Measurements from ENCODE around the gene TMEM131. TPM values are rescaled to one million over a fixed set of nuclear protein-coding genes. Genes with fewer than 3 reads are reported as not detected.

Gene TMEM131
- total and polyA plus RNA-seq, 2 of the 8 experiments (the other 6 are each of a cell fraction or from before 2014, with no cell fraction given): 9.7 to 22.9 TPM

DNA sequence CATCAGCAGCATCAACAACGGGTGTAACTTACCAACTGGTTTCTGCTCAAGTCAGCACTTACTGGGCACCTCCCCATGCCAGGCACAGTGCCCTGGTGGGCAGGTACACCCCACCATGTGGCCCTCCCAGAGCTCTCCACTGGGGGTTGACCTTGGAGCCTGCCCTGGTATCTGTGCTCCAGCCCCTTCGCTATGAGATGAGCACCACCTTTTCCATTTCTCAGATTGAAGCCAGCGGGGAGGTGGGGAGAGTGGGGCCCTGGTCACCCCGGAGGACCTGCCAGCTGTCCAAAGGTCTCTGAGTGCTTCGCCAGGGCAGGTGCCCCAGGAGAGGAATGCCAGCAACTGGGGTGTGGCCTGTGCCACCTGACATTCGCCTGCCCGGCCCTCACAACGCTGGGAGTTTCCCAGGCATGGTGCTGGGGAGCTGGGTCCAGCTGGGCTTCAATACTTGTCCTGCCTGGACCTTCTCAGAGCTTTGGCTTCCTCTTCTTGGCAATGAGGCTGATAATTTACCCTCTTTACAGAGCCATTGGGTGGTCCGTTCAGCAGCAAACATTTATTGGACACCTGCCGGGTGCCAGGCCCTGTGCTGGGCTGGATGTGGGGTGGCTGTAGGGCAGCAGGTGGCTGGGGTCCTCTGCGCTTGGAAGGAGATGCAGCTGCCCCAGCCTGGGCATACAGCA lies 288.2 kb downstream of the TMEM131 start (continued):
- TF ChIP-seq, protein P1, sequence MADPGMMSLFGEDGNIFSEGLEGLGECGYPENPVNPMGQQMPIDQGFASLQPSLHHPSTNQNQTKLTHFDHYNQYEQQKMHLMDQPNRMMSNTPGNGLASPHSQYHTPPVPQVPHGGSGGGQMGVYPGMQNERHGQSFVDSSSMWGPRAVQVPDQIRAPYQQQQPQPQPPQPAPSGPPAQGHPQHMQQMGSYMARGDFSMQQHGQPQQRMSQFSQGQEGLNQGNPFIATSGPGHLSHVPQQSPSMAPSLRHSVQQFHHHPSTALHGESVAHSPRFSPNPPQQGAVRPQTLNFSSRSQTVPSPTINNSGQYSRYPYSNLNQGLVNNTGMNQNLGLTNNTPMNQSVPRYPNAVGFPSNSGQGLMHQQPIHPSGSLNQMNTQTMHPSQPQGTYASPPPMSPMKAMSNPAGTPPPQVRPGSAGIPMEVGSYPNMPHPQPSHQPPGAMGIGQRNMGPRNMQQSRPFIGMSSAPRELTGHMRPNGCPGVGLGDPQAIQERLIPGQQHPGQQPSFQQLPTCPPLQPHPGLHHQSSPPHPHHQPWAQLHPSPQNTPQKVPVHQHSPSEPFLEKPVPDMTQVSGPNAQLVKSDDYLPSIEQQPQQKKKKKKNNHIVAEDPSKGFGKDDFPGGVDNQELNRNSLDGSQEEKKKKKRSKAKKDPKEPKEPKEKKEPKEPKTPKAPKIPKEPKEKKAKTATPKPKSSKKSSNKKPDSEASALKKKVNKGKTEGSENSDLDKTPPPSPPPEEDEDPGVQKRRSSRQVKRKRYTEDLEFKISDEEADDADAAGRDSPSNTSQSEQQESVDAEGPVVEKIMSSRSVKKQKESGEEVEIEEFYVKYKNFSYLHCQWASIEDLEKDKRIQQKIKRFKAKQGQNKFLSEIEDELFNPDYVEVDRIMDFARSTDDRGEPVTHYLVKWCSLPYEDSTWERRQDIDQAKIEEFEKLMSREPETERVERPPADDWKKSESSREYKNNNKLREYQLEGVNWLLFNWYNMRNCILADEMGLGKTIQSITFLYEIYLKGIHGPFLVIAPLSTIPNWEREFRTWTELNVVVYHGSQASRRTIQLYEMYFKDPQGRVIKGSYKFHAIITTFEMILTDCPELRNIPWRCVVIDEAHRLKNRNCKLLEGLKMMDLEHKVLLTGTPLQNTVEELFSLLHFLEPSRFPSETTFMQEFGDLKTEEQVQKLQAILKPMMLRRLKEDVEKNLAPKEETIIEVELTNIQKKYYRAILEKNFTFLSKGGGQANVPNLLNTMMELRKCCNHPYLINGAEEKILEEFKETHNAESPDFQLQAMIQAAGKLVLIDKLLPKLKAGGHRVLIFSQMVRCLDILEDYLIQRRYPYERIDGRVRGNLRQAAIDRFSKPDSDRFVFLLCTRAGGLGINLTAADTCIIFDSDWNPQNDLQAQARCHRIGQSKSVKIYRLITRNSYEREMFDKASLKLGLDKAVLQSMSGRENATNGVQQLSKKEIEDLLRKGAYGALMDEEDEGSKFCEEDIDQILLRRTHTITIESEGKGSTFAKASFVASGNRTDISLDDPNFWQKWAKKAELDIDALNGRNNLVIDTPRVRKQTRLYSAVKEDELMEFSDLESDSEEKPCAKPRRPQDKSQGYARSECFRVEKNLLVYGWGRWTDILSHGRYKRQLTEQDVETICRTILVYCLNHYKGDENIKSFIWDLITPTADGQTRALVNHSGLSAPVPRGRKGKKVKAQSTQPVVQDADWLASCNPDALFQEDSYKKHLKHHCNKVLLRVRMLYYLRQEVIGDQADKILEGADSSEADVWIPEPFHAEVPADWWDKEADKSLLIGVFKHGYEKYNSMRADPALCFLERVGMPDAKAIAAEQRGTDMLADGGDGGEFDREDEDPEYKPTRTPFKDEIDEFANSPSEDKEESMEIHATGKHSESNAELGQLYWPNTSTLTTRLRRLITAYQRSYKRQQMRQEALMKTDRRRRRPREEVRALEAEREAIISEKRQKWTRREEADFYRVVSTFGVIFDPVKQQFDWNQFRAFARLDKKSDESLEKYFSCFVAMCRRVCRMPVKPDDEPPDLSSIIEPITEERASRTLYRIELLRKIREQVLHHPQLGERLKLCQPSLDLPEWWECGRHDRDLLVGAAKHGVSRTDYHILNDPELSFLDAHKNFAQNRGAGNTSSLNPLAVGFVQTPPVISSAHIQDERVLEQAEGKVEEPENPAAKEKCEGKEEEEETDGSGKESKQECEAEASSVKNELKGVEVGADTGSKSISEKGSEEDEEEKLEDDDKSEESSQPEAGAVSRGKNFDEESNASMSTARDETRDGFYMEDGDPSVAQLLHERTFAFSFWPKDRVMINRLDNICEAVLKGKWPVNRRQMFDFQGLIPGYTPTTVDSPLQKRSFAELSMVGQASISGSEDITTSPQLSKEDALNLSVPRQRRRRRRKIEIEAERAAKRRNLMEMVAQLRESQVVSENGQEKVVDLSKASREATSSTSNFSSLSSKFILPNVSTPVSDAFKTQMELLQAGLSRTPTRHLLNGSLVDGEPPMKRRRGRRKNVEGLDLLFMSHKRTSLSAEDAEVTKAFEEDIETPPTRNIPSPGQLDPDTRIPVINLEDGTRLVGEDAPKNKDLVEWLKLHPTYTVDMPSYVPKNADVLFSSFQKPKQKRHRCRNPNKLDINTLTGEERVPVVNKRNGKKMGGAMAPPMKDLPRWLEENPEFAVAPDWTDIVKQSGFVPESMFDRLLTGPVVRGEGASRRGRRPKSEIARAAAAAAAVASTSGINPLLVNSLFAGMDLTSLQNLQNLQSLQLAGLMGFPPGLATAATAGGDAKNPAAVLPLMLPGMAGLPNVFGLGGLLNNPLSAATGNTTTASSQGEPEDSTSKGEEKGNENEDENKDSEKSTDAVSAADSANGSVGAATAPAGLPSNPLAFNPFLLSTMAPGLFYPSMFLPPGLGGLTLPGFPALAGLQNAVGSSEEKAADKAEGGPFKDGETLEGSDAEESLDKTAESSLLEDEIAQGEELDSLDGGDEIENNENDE (IDR thresholded peaks at IDR 0.05; ENCODE audit: insufficient replicate concordance, low read length): no peak
- TF ChIP-seq CEBPB (IDR thresholded peaks at IDR 0.05; ENCODE audit: low read depth, low read length): no peak
- TF ChIP-seq ASH2L (IDR thresholded peaks at IDR 0.05; ENCODE audit: low read length): no peak
- no peak for TF ChIP-seq FOSL1 (IDR thresholded peaks at IDR 0.05; ENCODE audit: insufficient read depth, low read depth, low read length)
- no peak for TF ChIP-seq RFX5 (IDR thresholded peaks at IDR 0.05; ENCODE audit: borderline replicate concordance, low read depth, low read length)
- no peak for TF ChIP-seq RNF2 (IDR thresholded peaks at IDR 0.05; ENCODE audit: borderline replicate concordance, low read depth, low read length, missing control alignments, poor library complexity, severe bottlenecking)
- TF ChIP-seq CHD2 (IDR thresholded peaks at IDR 0.05; ENCODE audit: low read length): no peak
- no peak for TF ChIP-seq TBP (IDR thresholded peaks at IDR 0.05; ENCODE audit: low read depth, low read length)
- no peak for TF ChIP-seq RXRA (IDR thresholded peaks at IDR 0.05; ENCODE audit: insufficient read depth, low read depth, low read length)
- TF ChIP-seq, protein P2, sequence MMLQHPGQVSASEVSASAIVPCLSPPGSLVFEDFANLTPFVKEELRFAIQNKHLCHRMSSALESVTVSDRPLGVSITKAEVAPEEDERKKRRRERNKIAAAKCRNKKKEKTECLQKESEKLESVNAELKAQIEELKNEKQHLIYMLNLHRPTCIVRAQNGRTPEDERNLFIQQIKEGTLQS (IDR thresholded peaks at IDR 0.05; ENCODE audit: insufficient read depth, low read depth, low read length): no peak

Measured in H1 (cell line).